ENCODE measurements around the gene TANGO2.

The TANGO2 gene

GRCh38 chr22:20089226-20089976 lies 68.5 kb downstream of the TANGO2 start:
- Histone ChIP-seq H3K36me3 (ENCODE audit: control insufficient read depth, insufficient read depth, low read length) (peaks cover 82% of the 10 kb centered on the region), H3K9me3 (ENCODE audit: control insufficient read depth, low read length) (no peaks in the 10 kb centered on the region), H3K4me3 (ENCODE audit: insufficient read depth, low read depth, low read length, poor library complexity, severe bottlenecking) (no peak overlapping the region), H3K27me3 (replicated peaks; ENCODE audit: control insufficient read depth, insufficient read depth, low read length, poor library complexity, severe bottlenecking) (no peaks in the 10 kb centered on the region), H3K27ac (ENCODE audit: insufficient read depth, low read length, poor library complexity, severe bottlenecking) (no peak overlapping the region), H3K4me1 (ENCODE audit: control insufficient read depth, insufficient read depth, low read length, poor library complexity, severe bottlenecking) (no peaks in the 10 kb centered on the region)
- no peak for DNase-seq

- Histone ChIP-seq H3K27me3 (replicated peaks; ENCODE audit: control insufficient read depth, insufficient read depth, low read length, poor library complexity, severe bottlenecking) (no peaks in the 10 kb centered on the region), H3K36me3 (ENCODE audit: control insufficient read depth, insufficient read depth, low read length) (peaks cover 90% of the 10 kb centered on the region), H3K4me1 (ENCODE audit: control insufficient read depth, insufficient read depth, low read length, poor library complexity, severe bottlenecking) (no peaks in the 10 kb centered on the region), H3K9me3 (ENCODE audit: control insufficient read depth, low read length) (no peaks in the 10 kb centered on the region), H3K27ac (ENCODE audit: insufficient read depth, low read length, poor library complexity, severe bottlenecking) (no peak overlapping the region), H3K4me3 (ENCODE audit: insufficient read depth, low read depth, low read length, poor library complexity, severe bottlenecking) (no peak overlapping the region)
- DNase-seq = no peak
Measured at GRCh38 chr22:20089977-20090729, 69.2 kb downstream of the TANGO2 start.

- peaks cover 92% of the 10 kb centered on the region for H3K36me3 ChIP-seq (ENCODE audit: control insufficient read depth, insufficient read depth, low read length)
- DNase-seq = no peak
- no peak overlapping the region for H3K4me3 ChIP-seq (ENCODE audit: insufficient read depth, low read depth, low read length, poor library complexity, severe bottlenecking)
- H3K27ac ChIP-seq (ENCODE audit: insufficient read depth, low read length, poor library complexity, severe bottlenecking) = no peak overlapping the region
- H3K9me3 ChIP-seq (ENCODE audit: control insufficient read depth, low read length) = no peaks in the 10 kb centered on the region
- no peaks in the 10 kb centered on the region for H3K27me3 ChIP-seq (replicated peaks; ENCODE audit: control insufficient read depth, insufficient read depth, low read length, poor library complexity, severe bottlenecking)
- no peaks in the 10 kb centered on the region for H3K4me1 ChIP-seq (ENCODE audit: control insufficient read depth, insufficient read depth, low read length, poor library complexity, severe bottlenecking)
Measured at GRCh38 chr22:20090730-20091240, 69.9 kb downstream of the TANGO2 start.

GRCh38 chr22:20091690-20092476 lies 71.0 kb downstream of the TANGO2 start:
- Histone ChIP-seq H3K27me3 (replicated peaks; ENCODE audit: control insufficient read depth, insufficient read depth, low read length, poor library complexity, severe bottlenecking) (no peaks in the 10 kb centered on the region), H3K27ac (ENCODE audit: insufficient read depth, low read length, poor library complexity, severe bottlenecking) (peak overlapping the region; percentile 16), H3K9me3 (ENCODE audit: control insufficient read depth, low read length) (no peaks in the 10 kb centered on the region), H3K4me3 (ENCODE audit: insufficient read depth, low read depth, low read length, poor library complexity, severe bottlenecking) (no peak overlapping the region), H3K4me1 (ENCODE audit: control insufficient read depth, insufficient read depth, low read length, poor library complexity, severe bottlenecking) (no peaks in the 10 kb centered on the region), H3K36me3 (ENCODE audit: control insufficient read depth, insufficient read depth, low read length) (peaks cover 93% of the 10 kb centered on the region)
- no peak for DNase-seq

- Histone ChIP-seq H3K4me1 (ENCODE audit: control insufficient read depth, insufficient read depth, low read length, poor library complexity, severe bottlenecking) (no peaks in the 10 kb centered on the region), H3K4me3 (ENCODE audit: insufficient read depth, low read depth, low read length, poor library complexity, severe bottlenecking) (no peak overlapping the region), H3K27me3 (replicated peaks; ENCODE audit: control insufficient read depth, insufficient read depth, low read length, poor library complexity, severe bottlenecking) (no peaks in the 10 kb centered on the region), H3K27ac (ENCODE audit: insufficient read depth, low read length, poor library complexity, severe bottlenecking) (no peak overlapping the region), H3K36me3 (ENCODE audit: control insufficient read depth, insufficient read depth, low read length) (peaks cover 87% of the 10 kb centered on the region), H3K9me3 (ENCODE audit: control insufficient read depth, low read length) (no peaks in the 10 kb centered on the region)
- DNase-seq = no peak
Measured at GRCh38 chr22:20092477-20092854, 71.6 kb downstream of the TANGO2 start.

GRCh38 chr22:20093418-20094196 lies 72.7 kb downstream of the TANGO2 start:
- Histone ChIP-seq H3K27me3 (replicated peaks; ENCODE audit: control insufficient read depth, insufficient read depth, low read length, poor library complexity, severe bottlenecking) (no peaks in the 10 kb centered on the region), H3K36me3 (ENCODE audit: control insufficient read depth, insufficient read depth, low read length) (peaks cover 76% of the 10 kb centered on the region), H3K9me3 (ENCODE audit: control insufficient read depth, low read length) (no peaks in the 10 kb centered on the region), H3K27ac (ENCODE audit: insufficient read depth, low read length, poor library complexity, severe bottlenecking) (no peak overlapping the region), H3K4me1 (ENCODE audit: control insufficient read depth, insufficient read depth, low read length, poor library complexity, severe bottlenecking) (peaks cover 2% of the 10 kb centered on the region), H3K4me3 (ENCODE audit: insufficient read depth, low read depth, low read length, poor library complexity, severe bottlenecking) (no peak overlapping the region)
- no peak for DNase-seq

GRCh38 chr22:20094197-20094807 lies 73.4 kb downstream of the TANGO2 start:
- peaks cover 7% of the 10 kb centered on the region for H3K4me1 ChIP-seq (ENCODE audit: control insufficient read depth, insufficient read depth, low read length, poor library complexity, severe bottlenecking)
- no peak overlapping the region for H3K27ac ChIP-seq (ENCODE audit: insufficient read depth, low read length, poor library complexity, severe bottlenecking)
- no peak overlapping the region for H3K4me3 ChIP-seq (ENCODE audit: insufficient read depth, low read depth, low read length, poor library complexity, severe bottlenecking)
- no peaks in the 10 kb centered on the region for H3K27me3 ChIP-seq (replicated peaks; ENCODE audit: control insufficient read depth, insufficient read depth, low read length, poor library complexity, severe bottlenecking)
- H3K9me3 ChIP-seq (ENCODE audit: control insufficient read depth, low read length) = no peaks in the 10 kb centered on the region
- H3K36me3 ChIP-seq (ENCODE audit: control insufficient read depth, insufficient read depth, low read length) = peaks cover 70% of the 10 kb centered on the region
- DNase-seq = no peak

- Histone ChIP-seq H3K4me3 (ENCODE audit: insufficient read depth, low read depth, low read length, poor library complexity, severe bottlenecking) (no peak overlapping the region), H3K27me3 (replicated peaks; ENCODE audit: control insufficient read depth, insufficient read depth, low read length, poor library complexity, severe bottlenecking) (no peaks in the 10 kb centered on the region), H3K4me1 (ENCODE audit: control insufficient read depth, insufficient read depth, low read length, poor library complexity, severe bottlenecking) (peaks cover 18% of the 10 kb centered on the region), H3K27ac (ENCODE audit: insufficient read depth, low read length, poor library complexity, severe bottlenecking) (no peak overlapping the region), H3K36me3 (ENCODE audit: control insufficient read depth, insufficient read depth, low read length) (peaks cover 57% of the 10 kb centered on the region), H3K9me3 (ENCODE audit: control insufficient read depth, low read length) (no peaks in the 10 kb centered on the region)
- DNase-seq = no peak
Measured at GRCh38 chr22:20095521-20095920, 74.6 kb downstream of the TANGO2 start.

All from effector memory CD4-positive, alpha-beta T cell (primary cell).